Measurements from ENCODE around the gene CAPN5.

DNA sequence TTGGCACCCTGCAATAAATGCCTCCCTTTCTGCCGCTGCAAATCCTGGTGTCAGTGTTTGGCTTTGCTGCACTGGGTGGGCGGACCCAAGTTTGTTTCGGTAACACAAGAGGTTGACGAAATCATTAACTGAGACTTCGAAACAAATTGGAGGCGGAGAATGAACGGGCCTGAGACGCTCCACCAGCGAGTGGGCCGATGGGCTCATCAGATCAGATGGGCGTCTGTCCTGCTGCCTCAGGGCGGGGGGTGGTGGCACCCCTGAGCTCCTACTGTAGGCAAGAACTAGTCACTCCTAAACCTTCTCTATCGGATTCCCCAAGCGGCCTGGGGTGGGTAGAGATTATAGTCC is 918 bp upstream of the CAPN5 start:
- TF ChIP-seq RAD21 (IDR thresholded peaks at IDR 0.05) (peak; percentile 15 to 24), TAF1 (conservative IDR thresholded peaks at IDR 0.05) (peak; percentile 72), SP1 (IDR thresholded peaks at IDR 0.05) (peak; percentile 64)
- TF ChIP-seq, protein P1, sequence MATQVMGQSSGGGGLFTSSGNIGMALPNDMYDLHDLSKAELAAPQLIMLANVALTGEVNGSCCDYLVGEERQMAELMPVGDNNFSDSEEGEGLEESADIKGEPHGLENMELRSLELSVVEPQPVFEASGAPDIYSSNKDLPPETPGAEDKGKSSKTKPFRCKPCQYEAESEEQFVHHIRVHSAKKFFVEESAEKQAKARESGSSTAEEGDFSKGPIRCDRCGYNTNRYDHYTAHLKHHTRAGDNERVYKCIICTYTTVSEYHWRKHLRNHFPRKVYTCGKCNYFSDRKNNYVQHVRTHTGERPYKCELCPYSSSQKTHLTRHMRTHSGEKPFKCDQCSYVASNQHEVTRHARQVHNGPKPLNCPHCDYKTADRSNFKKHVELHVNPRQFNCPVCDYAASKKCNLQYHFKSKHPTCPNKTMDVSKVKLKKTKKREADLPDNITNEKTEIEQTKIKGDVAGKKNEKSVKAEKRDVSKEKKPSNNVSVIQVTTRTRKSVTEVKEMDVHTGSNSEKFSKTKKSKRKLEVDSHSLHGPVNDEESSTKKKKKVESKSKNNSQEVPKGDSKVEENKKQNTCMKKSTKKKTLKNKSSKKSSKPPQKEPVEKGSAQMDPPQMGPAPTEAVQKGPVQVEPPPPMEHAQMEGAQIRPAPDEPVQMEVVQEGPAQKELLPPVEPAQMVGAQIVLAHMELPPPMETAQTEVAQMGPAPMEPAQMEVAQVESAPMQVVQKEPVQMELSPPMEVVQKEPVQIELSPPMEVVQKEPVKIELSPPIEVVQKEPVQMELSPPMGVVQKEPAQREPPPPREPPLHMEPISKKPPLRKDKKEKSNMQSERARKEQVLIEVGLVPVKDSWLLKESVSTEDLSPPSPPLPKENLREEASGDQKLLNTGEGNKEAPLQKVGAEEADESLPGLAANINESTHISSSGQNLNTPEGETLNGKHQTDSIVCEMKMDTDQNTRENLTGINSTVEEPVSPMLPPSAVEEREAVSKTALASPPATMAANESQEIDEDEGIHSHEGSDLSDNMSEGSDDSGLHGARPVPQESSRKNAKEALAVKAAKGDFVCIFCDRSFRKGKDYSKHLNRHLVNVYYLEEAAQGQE (IDR thresholded peaks at IDR 0.05), result peak; percentile 82
- TF ChIP-seq, protein P2, sequence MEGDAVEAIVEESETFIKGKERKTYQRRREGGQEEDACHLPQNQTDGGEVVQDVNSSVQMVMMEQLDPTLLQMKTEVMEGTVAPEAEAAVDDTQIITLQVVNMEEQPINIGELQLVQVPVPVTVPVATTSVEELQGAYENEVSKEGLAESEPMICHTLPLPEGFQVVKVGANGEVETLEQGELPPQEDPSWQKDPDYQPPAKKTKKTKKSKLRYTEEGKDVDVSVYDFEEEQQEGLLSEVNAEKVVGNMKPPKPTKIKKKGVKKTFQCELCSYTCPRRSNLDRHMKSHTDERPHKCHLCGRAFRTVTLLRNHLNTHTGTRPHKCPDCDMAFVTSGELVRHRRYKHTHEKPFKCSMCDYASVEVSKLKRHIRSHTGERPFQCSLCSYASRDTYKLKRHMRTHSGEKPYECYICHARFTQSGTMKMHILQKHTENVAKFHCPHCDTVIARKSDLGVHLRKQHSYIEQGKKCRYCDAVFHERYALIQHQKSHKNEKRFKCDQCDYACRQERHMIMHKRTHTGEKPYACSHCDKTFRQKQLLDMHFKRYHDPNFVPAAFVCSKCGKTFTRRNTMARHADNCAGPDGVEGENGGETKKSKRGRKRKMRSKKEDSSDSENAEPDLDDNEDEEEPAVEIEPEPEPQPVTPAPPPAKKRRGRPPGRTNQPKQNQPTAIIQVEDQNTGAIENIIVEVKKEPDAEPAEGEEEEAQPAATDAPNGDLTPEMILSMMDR (IDR thresholded peaks at IDR 0.05; ENCODE audit: low read depth, low read length, missing input control), result peak; percentile 3

Data from liver (tissue), 3 donors.